Keratinocyte (primary cell): ENCODE data around the gene ASB10. TPM values are rescaled to one million over a fixed set of nuclear protein-coding genes. Genes with fewer than 3 reads are reported as not detected.

Experiments used
- DNase-seq: peaks from one replicate; pipeline ENCODE4 v3.0.0-alpha.2; 2011; ENCODE audit warnings: low read depth, missing footprints, low spot score
- FAIRE-seq: peaks from 2 replicates; lab custom pipeline; 2011; peaks lifted over from hg19 to GRCh38; lab: Jason Lieb, UNC
- H2AFZ ChIP-seq: 2 replicates; pipeline ENCODE4 v1.6.0; 2012; ENCODE audit warnings: low read length, control low read depth, inconsistent platforms; ENCODE audit not compliant: control insufficient read depth
- H3K27ac ChIP-seq: 2 replicates; pipeline ENCODE4 v1.5.1; 2011; ENCODE audit warnings: low read length; ENCODE audit not compliant: control insufficient read depth, insufficient read depth
- H3K27me3 ChIP-seq: 3 replicates; pipeline ENCODE4 v1.6.0; 2011; ENCODE audit warnings: low read length; ENCODE audit not compliant: control insufficient read depth, insufficient read depth; ENCODE audit errors: extremely low read depth
- H3K36me3 ChIP-seq, 2 experiments: 2 replicates in 1 of 2; 3 replicates in 1 of 2; pipeline ENCODE4 v1.5.1; 2011; ENCODE audit warnings: low read length in 2 of 2, mild to moderate bottlenecking in 1 of 2; ENCODE audit not compliant: control insufficient read depth in 2 of 2, insufficient read depth in 2 of 2; ENCODE audit errors: extremely low read depth in 1 of 2
- H3K4me1 ChIP-seq: 3 replicates; pipeline ENCODE4 v1.5.1; 2011; ENCODE audit warnings: low read length; ENCODE audit not compliant: control insufficient read depth, insufficient read depth; ENCODE audit errors: extremely low read depth
- H3K4me2 ChIP-seq: 3 replicates; pipeline ENCODE4 v1.6.0; 2011; ENCODE audit warnings: low read depth, low read length; ENCODE audit not compliant: control insufficient read depth, insufficient read depth; ENCODE audit errors: extremely low read depth
- H3K4me3 ChIP-seq, 3 experiments: fragments of 200-600 bp in 1 of 3; sonication (generic) in 1 of 3; 2 replicates in 2 of 3; 3 replicates in 1 of 3; pipeline ENCODE4 v1.5.1; 2011 to 2016; ENCODE audit warnings: low read length in 3 of 3, mild to moderate bottlenecking in 3 of 3, control low read depth in 2 of 3, inconsistent platforms in 1 of 3, low read depth in 1 of 3, mixed read lengths in 1 of 3, mixed run types in 1 of 3, moderate library complexity in 1 of 3; ENCODE audit not compliant: control insufficient read depth in 2 of 3, insufficient read depth in 2 of 3; ENCODE audit errors: extremely low read depth in 1 of 3
- H3K79me2 ChIP-seq: 2 replicates; pipeline ENCODE4 v1.6.0; 2012; ENCODE audit warnings: low read length; ENCODE audit not compliant: control insufficient read depth, insufficient read depth
- H3K9ac ChIP-seq: 3 replicates; pipeline ENCODE4 v1.6.0; 2011; ENCODE audit warnings: low read length; ENCODE audit not compliant: control insufficient read depth, insufficient read depth; ENCODE audit errors: extremely low read depth
- H3K9me1 ChIP-seq: 3 replicates; pipeline ENCODE4 v1.6.0; 2011; ENCODE audit warnings: low read length; ENCODE audit not compliant: control insufficient read depth, insufficient read depth; ENCODE audit errors: extremely low read depth
- H3K9me3 ChIP-seq: 2 replicates; pipeline ENCODE4 v1.5.1; 2012; ENCODE audit warnings: low read depth, low read length; ENCODE audit not compliant: control insufficient read depth
- H4K20me1 ChIP-seq: 3 replicates; pipeline ENCODE4 v1.6.0; 2011; ENCODE audit warnings: low read length; ENCODE audit not compliant: control insufficient read depth, insufficient read depth; ENCODE audit errors: extremely low read depth
- EZH2 ChIP-seq: IDR thresholded peaks from one replicate; pipeline ENCODE4 v1.6.1; 2012; ENCODE audit warnings: inconsistent platforms, mild to moderate bottlenecking, low read length, moderate library complexity
- dilution Hi-C: fragments of 300-500 bp; cut with MboI; formaldehyde crosslinking; loops from one replicate; pipeline ENCODE4 v1.7.0; 2020; ENCODE audit warnings: low sequenced_read_pairs; ENCODE audit not compliant: extremely low pct_ligation_motif_present
- polyA plus RNA-seq, 5 experiments: library from polyadenylated mRNA; depleted of rRNA in 3 of 5; stranded (reverse) in 3 of 5; stranded (forward) in 1 of 5; unstranded in 1 of 5; fragments of >200 nt; gene quantifications; 1 replicate in 1 of 5; 2 replicates in 3 of 5; 3 replicates in 1 of 5; pipeline versions ENCODE4 v1.2.1 to v1.2.3, GENCODE V29; 2011 to 2012; ENCODE audit warnings: missing spikeins in 2 of 5, low read depth in 1 of 5, low replicate concordance in 1 of 5
- TF ChIP-seq, protein P1 (sequence below), 3 experiments: IDR thresholded peaks in 1 of 3; conservative IDR thresholded peaks in 1 of 3; optimal IDR thresholded peaks in 1 of 3; 2 replicates in 2 of 3; 3 replicates in 1 of 3; pipeline versions ENCODE3 to v1.5.1; 2011; ENCODE audit warnings: low read length in 3 of 3, mild to moderate bottlenecking in 3 of 3, moderate library complexity in 2 of 3, control low read depth in 1 of 3, inconsistent platforms in 1 of 3; ENCODE audit not compliant: insufficient read depth in 2 of 3; ENCODE audit errors: extremely low read depth in 1 of 3

Gene ASB10
- polyA plus RNA-seq, 1 donor (not counting 4 experiments of a cell fraction or from before 2014, with no cell fraction given): not detected

DNA sequence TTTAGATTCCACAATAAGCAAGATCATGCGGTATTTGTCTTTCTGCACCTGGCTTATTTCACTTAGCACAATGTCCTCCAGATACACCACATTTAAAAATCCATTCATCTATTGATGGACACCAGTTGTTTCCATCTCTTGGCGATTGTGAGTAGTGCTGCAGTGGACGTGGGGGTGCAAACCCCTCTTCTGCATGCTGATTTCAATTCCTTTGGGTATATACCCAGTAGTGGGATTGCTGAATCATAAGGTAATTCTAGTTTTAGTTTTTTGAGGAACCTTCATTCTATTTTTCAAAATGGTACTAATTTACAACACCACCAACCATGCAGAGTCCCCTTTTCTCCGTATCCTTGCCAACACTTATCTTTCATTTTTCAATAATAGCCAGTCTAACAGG is 2.0 kb upstream of the ASB10 start:
- Histone ChIP-seq H3K27ac (no peak overlapping the region), H3K79me2 (no peaks in the 10 kb centered on the region), H3K4me1 (no peaks in the 10 kb centered on the region), H4K20me1 (no peaks in the 10 kb centered on the region), H3K9me1 (no peaks in the 10 kb centered on the region), H3K9ac (no peak overlapping the region), H3K36me3 (no peaks in the 10 kb centered on the region), H3K9me3 (no peaks in the 10 kb centered on the region), H3K4me3 (no peak overlapping the region), H3K27me3 (peaks cover 22% of the 10 kb centered on the region), H2AFZ (no peak overlapping the region), H3K4me2 (no peak overlapping the region)
- FAIRE-seq (no peak), DNase-seq (no peak)
- TF ChIP-seq, protein P1, sequence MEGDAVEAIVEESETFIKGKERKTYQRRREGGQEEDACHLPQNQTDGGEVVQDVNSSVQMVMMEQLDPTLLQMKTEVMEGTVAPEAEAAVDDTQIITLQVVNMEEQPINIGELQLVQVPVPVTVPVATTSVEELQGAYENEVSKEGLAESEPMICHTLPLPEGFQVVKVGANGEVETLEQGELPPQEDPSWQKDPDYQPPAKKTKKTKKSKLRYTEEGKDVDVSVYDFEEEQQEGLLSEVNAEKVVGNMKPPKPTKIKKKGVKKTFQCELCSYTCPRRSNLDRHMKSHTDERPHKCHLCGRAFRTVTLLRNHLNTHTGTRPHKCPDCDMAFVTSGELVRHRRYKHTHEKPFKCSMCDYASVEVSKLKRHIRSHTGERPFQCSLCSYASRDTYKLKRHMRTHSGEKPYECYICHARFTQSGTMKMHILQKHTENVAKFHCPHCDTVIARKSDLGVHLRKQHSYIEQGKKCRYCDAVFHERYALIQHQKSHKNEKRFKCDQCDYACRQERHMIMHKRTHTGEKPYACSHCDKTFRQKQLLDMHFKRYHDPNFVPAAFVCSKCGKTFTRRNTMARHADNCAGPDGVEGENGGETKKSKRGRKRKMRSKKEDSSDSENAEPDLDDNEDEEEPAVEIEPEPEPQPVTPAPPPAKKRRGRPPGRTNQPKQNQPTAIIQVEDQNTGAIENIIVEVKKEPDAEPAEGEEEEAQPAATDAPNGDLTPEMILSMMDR (optimal IDR thresholded peaks at IDR 0.05 in 1 of 3, IDR thresholded peaks at IDR 0.05 in 1 of 3, conservative IDR thresholded peaks at IDR 0.05 in 1 of 3; ENCODE audit: extremely low read depth in 1 of 3, insufficient read depth in 2 of 3, low read length in 3 of 3): no peak
- no peak for TF ChIP-seq EZH2
- dilution Hi-C loops: no loop called here

DNA sequence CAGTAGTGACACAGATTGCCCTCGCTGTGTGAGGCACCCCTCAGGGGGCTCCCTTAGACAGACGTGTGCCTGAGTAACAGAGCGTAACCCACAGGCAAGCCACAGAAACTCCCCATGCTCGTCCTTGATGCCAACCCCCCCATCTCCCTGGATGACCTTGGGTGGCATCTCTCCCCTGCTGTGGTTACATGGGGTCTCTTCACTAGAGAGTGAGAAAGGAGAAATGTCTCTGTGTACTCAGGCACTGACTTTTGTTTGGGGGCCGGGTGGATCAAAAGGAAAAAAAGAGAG is 1.1 kb upstream of the ASB10 start:
- Histone ChIP-seq H3K79me2 (no peaks in the 10 kb centered on the region), H3K36me3 (no peaks in the 10 kb centered on the region), H2AFZ (no peak overlapping the region), H3K4me3 (no peak overlapping the region), H4K20me1 (no peaks in the 10 kb centered on the region), H3K9ac (no peak overlapping the region), H3K4me2 (no peak overlapping the region), H3K27me3 (peaks cover 21% of the 10 kb centered on the region), H3K9me1 (no peaks in the 10 kb centered on the region), H3K4me1 (no peaks in the 10 kb centered on the region), H3K9me3 (no peaks in the 10 kb centered on the region), H3K27ac (no peak overlapping the region)
- DNase-seq (no peak), FAIRE-seq (no peak)
- TF ChIP-seq, protein P1 (optimal IDR thresholded peaks at IDR 0.05 in 1 of 3, IDR thresholded peaks at IDR 0.05 in 1 of 3, conservative IDR thresholded peaks at IDR 0.05 in 1 of 3; ENCODE audit: extremely low read depth in 1 of 3, insufficient read depth in 2 of 3, low read length in 3 of 3): no peak
- no peak for TF ChIP-seq EZH2
- dilution Hi-C loops: no loop called here
